ENCODE results near the gene CTSZ.
"Not testable (repeated sequence)": the region's sequence is repeated elsewhere in the genome, so short reads cannot be mapped to it uniquely, and the experiment has no call there.

The CTSZ gene

GRCh38 chr20:59013959-59014608 is 7.0 kb upstream of the CTSZ start:
- H3K9ac ChIP-seq (ENCODE audit: low read depth, low read length) = no peak overlapping the region
- no peaks in the 10 kb centered on the region for H3K36me3 ChIP-seq (ENCODE audit: control insufficient read depth, insufficient read depth, low read length)
- H3K4me3 ChIP-seq (ENCODE audit: low read depth, low read length) = no peak overlapping the region
- H3K4me1 ChIP-seq (ENCODE audit: control insufficient read depth, insufficient read depth, low read length) = peaks cover 6% of the 10 kb centered on the region; the same call in 1 of the 2 replicates
- no peaks in the 10 kb centered on the region for H3K9me3 ChIP-seq (ENCODE audit: control insufficient read depth, insufficient read depth, low read length)
- H3K27me3 ChIP-seq (ENCODE audit: control insufficient read depth, insufficient read depth, low read length) = peaks cover 3% of the 10 kb centered on the region; the same call in 1 of the 2 replicates
- no peak overlapping the region for H3K27ac ChIP-seq (ENCODE audit: low read depth, low read length)

- H3K27ac ChIP-seq (ENCODE audit: low read depth, low read length) = no peak overlapping the region
- peaks cover 11% of the 10 kb centered on the region for H3K27me3 ChIP-seq (ENCODE audit: control insufficient read depth, insufficient read depth, low read length)
- no peaks in the 10 kb centered on the region for H3K9me3 ChIP-seq (ENCODE audit: control insufficient read depth, insufficient read depth, low read length)
- peaks cover 6% of the 10 kb centered on the region; the same call in 1 of the 2 replicates for H3K4me1 ChIP-seq (ENCODE audit: control insufficient read depth, insufficient read depth, low read length)
- no peak overlapping the region for H3K9ac ChIP-seq (ENCODE audit: low read depth, low read length)
- H3K4me3 ChIP-seq (ENCODE audit: low read depth, low read length) = no peak overlapping the region
- H3K36me3 ChIP-seq (ENCODE audit: control insufficient read depth, insufficient read depth, low read length) = no peaks in the 10 kb centered on the region
These were observed 6.2 kb upstream of the CTSZ start for GRCh38 chr20:59013031-59013951.

- H3K36me3 ChIP-seq (ENCODE audit: control insufficient read depth, insufficient read depth, low read length); H3K27ac ChIP-seq (ENCODE audit: low read depth, low read length): not testable (repeated sequence)
These were observed 4.8 kb upstream of the CTSZ start for GRCh38 chr20:59011874-59012157.

GRCh38 chr20:59010995-59011873 is 4.2 kb upstream of the CTSZ start:
- Histone ChIP-seq H3K4me3 (ENCODE audit: low read depth, low read length) (no peak overlapping the region), H3K27ac (ENCODE audit: low read depth, low read length) (no peak overlapping the region), H3K4me1 (ENCODE audit: control insufficient read depth, insufficient read depth, low read length) (peaks cover 16% of the 10 kb centered on the region), H3K9ac (ENCODE audit: low read depth, low read length) (no peak overlapping the region), H3K36me3 (ENCODE audit: control insufficient read depth, insufficient read depth, low read length) (no peaks in the 10 kb centered on the region), H3K9me3 (ENCODE audit: control insufficient read depth, insufficient read depth, low read length) (no peaks in the 10 kb centered on the region), H3K27me3 (ENCODE audit: control insufficient read depth, insufficient read depth, low read length) (peaks cover 20% of the 10 kb centered on the region)

More at GRCh38 chr20:59011874-59012157, 4.8 kb upstream of the CTSZ start:
- not testable (repeated sequence) for H3K9ac ChIP-seq (ENCODE audit: low read depth, low read length); H3K4me3 ChIP-seq (ENCODE audit: low read depth, low read length); H3K9me3 ChIP-seq (ENCODE audit: control insufficient read depth, insufficient read depth, low read length)
- H3K4me1 ChIP-seq (ENCODE audit: control insufficient read depth, insufficient read depth, low read length) = peaks cover 11% of the 10 kb centered on the region; the same call in 1 of the 2 replicates
- peaks cover 20% of the 10 kb centered on the region for H3K27me3 ChIP-seq (ENCODE audit: control insufficient read depth, insufficient read depth, low read length)

- Histone ChIP-seq H3K27ac (ENCODE audit: low read depth, low read length) (no peak overlapping the region), H3K4me3 (ENCODE audit: low read depth, low read length) (no peak overlapping the region), H3K9ac (ENCODE audit: low read depth, low read length) (no peak overlapping the region), H3K9me3 (ENCODE audit: control insufficient read depth, insufficient read depth, low read length) (no peaks in the 10 kb centered on the region), H3K36me3 (ENCODE audit: control insufficient read depth, insufficient read depth, low read length) (no peaks in the 10 kb centered on the region), H3K27me3 (ENCODE audit: control insufficient read depth, insufficient read depth, low read length) (peaks cover 20% of the 10 kb centered on the region), H3K4me1 (ENCODE audit: control insufficient read depth, insufficient read depth, low read length) (peaks cover 17% of the 10 kb centered on the region)
These were observed 3.4 kb upstream of the CTSZ start for GRCh38 chr20:59010321-59010994.

- H3K4me1 ChIP-seq (ENCODE audit: control insufficient read depth, insufficient read depth, low read length) = peaks cover 17% of the 10 kb centered on the region
- no peak overlapping the region for H3K4me3 ChIP-seq (ENCODE audit: low read depth, low read length)
- no peaks in the 10 kb centered on the region for H3K36me3 ChIP-seq (ENCODE audit: control insufficient read depth, insufficient read depth, low read length)
- no peaks in the 10 kb centered on the region for H3K9me3 ChIP-seq (ENCODE audit: control insufficient read depth, insufficient read depth, low read length)
- no peak overlapping the region for H3K9ac ChIP-seq (ENCODE audit: low read depth, low read length)
- H3K27me3 ChIP-seq (ENCODE audit: control insufficient read depth, insufficient read depth, low read length) = peaks cover 20% of the 10 kb centered on the region
- H3K27ac ChIP-seq (ENCODE audit: low read depth, low read length) = no peak overlapping the region
These were observed 1.8 kb upstream of the CTSZ start for GRCh38 chr20:59008715-59009336.

- H3K9ac ChIP-seq (ENCODE audit: low read depth, low read length) = no peak overlapping the region
These were observed 834 bp upstream of the CTSZ start for GRCh38 chr20:59007665-59008511.

GRCh38 chr20:59006167-59006863 is 739 bp downstream of the CTSZ start:
- Histone ChIP-seq H3K36me3 (ENCODE audit: control insufficient read depth, insufficient read depth, low read length) (0 out of 2 replicates have a peak, but pooled peaks cover 3% of the 10 kb centered on the region), H3K27me3 (ENCODE audit: control insufficient read depth, insufficient read depth, low read length) (peaks cover 20% of the 10 kb centered on the region), H3K27ac (ENCODE audit: low read depth, low read length) (no peak overlapping the region), H3K4me3 (ENCODE audit: low read depth, low read length) (peak overlapping the region; percentile 70), H3K9me3 (ENCODE audit: control insufficient read depth, insufficient read depth, low read length) (no peaks in the 10 kb centered on the region), H3K9ac (ENCODE audit: low read depth, low read length) (peak overlapping the region; percentile 42), H3K4me1 (ENCODE audit: control insufficient read depth, insufficient read depth, low read length) (peaks cover 16% of the 10 kb centered on the region)

More at GRCh38 chr20:59007665-59008511, 834 bp upstream of the CTSZ start:
- peaks cover 17% of the 10 kb centered on the region for H3K4me1 ChIP-seq (ENCODE audit: control insufficient read depth, insufficient read depth, low read length)
- H3K9me3 ChIP-seq (ENCODE audit: control insufficient read depth, insufficient read depth, low read length) = no peaks in the 10 kb centered on the region
- H3K4me3 ChIP-seq (ENCODE audit: low read depth, low read length) = peak overlapping the region; percentile 70; the same call in 1 of the 2 replicates
- H3K27me3 ChIP-seq (ENCODE audit: control insufficient read depth, insufficient read depth, low read length) = peaks cover 20% of the 10 kb centered on the region
- no peak overlapping the region for H3K27ac ChIP-seq (ENCODE audit: low read depth, low read length)
- H3K36me3 ChIP-seq (ENCODE audit: control insufficient read depth, insufficient read depth, low read length) = no peaks in the 10 kb centered on the region

GRCh38 chr20:59005523-59006166 is 1.4 kb downstream of the CTSZ start:
- H3K9ac ChIP-seq (ENCODE audit: low read depth, low read length) = no peak overlapping the region
- H3K27ac ChIP-seq (ENCODE audit: low read depth, low read length) = no peak overlapping the region
- peaks cover 20% of the 10 kb centered on the region for H3K27me3 ChIP-seq (ENCODE audit: control insufficient read depth, insufficient read depth, low read length)
- no peaks in the 10 kb centered on the region for H3K9me3 ChIP-seq (ENCODE audit: control insufficient read depth, insufficient read depth, low read length)
- 0 out of 2 replicates have a peak, but pooled peaks cover 4% of the 10 kb centered on the region for H3K36me3 ChIP-seq (ENCODE audit: control insufficient read depth, insufficient read depth, low read length)
- no peak overlapping the region for H3K4me3 ChIP-seq (ENCODE audit: low read depth, low read length)
- peaks cover 11% of the 10 kb centered on the region for H3K4me1 ChIP-seq (ENCODE audit: control insufficient read depth, insufficient read depth, low read length)
